Activated CD4-positive, alpha-beta T cell treated with anti-CD3 and anti-CD28 coated beads for 36 hours (primary cell): ENCODE measurements around the gene ACSM3. TPM values are rescaled to one million over a fixed set of nuclear protein-coding genes. Genes with fewer than 3 reads are reported as not detected.
"Not testable (repeated sequence)": the region's sequence is repeated elsewhere in the genome, so short reads cannot be mapped to it uniquely, and the experiment has no call there.

Source experiments
- ATAC-seq: fragments of 200-7000 bp; cut with Tn5 transposase; one replicate; pipeline ENCODE4 v1.10.0; 2021; ENCODE audit warnings: mild to moderate bottlenecking, moderate library complexity
- CTCF ChIA-PET: fragments of 350-600 bp; sonication (Branson Sonifier 250); formaldehyde crosslinking; loops from one replicate; lab custom pipeline; 2021; ENCODE audit warnings: antibody characterized with exemption; lab: Charles Lee
- POLR2A ChIA-PET: fragments of 350-600 bp; sonication (Branson Sonifier 250); formaldehyde crosslinking; loops from one replicate; lab custom pipeline; 2021; ENCODE audit warnings: antibody characterized with exemption, inconsistent platforms; lab: Charles Lee
- DNase-seq: peaks from one replicate; pipeline ENCODE4 v3.0.0-alpha.2; 2020
- H3K27ac Mint-ChIP-seq: one replicate; pipeline ENCODE4 v1.8.0; 2021; ENCODE audit warnings: mixed read lengths
- H3K27me3 Mint-ChIP-seq: one replicate; pipeline ENCODE4 v1.8.0; 2021; ENCODE audit warnings: mixed read lengths
- H3K36me3 Mint-ChIP-seq: one replicate; pipeline ENCODE4 v1.8.0; 2021; ENCODE audit warnings: low read depth, mixed read lengths
- H3K4me1 Mint-ChIP-seq: one replicate; pipeline ENCODE4 v1.8.0; 2021; ENCODE audit warnings: mixed read lengths
- H3K4me3 Mint-ChIP-seq: one replicate; pipeline ENCODE4 v1.8.0; 2021; ENCODE audit warnings: mild to moderate bottlenecking, moderate library complexity, mixed read lengths
- H3K9me3 Mint-ChIP-seq: one replicate; pipeline ENCODE4 v1.8.0; 2021; ENCODE audit warnings: low read depth, mixed read lengths
- intact Hi-C, 2 experiments: fragments of 100-400 bp; cut with DNase I in 1 of 2; cut with micrococcal nuclease in 1 of 2; formaldehyde crosslinking; loops; one replicate each; pipeline versions ENCODE4 v1.14.2 to v1.15.1; 2022 to 2024; cut with DNase I, micrococcal nuclease
- total RNA-seq, 2 experiments: library from RNA; stranded (reverse); gene quantifications; one replicate each; pipeline ENCODE4 v1.2.3, GENCODE V29; 2021

Gene ACSM3
- total RNA-seq, 2 experiments from 2014 or later = 17.6 to 21.8 TPM

DNA sequence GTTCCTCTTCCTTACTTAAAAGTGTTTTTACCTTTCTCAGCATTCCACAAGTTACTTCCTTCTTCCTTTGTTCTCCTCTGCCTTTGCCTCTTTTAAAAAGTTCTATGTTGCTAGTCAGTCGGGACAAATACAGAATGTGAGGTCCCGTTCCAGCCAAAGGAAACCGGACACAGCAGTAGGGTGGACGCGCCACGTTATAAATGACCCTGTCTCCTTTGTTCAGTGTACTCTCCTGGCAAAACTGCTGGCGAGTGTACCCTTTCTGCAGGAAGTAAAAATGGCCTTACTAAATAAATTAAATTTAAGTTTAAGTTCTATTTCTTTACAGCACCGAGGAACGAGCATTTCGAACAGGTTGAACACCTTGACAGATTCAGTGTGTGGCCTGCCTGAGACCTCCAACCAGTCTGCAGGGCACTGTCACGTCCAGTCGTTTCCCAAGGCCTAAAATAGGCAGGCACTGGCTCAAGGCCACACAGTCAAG, 41.9 kb downstream of the ACSM3 start:
- H3K9me3 Mint-ChIP-seq, POLR2A ChIA-PET, ATAC-seq, DNase-seq, H3K36me3 Mint-ChIP-seq, H3K27me3 Mint-ChIP-seq: not testable (repeated sequence)
- Mint-ChIP-seq H3K4me3 (peak overlapping the region; percentile 79), H3K27ac (peak overlapping the region; percentile 97), H3K4me1 (peaks cover 18% of the 10 kb centered on the region)
- CTCF ChIA-PET = interaction anchor here (1.1 to 1.5 kb wide), 4 partner anchors 20 to 72 kb away, joined by 3 to 6 read pairs (median 4); no protein-coding TSS in a partner anchor
- intact Hi-C loops = loop anchor here in 1 of 2 experiments (1.0 to 10.0 kb wide), 6 partner anchors 64 to 1569 kb away; partner anchors contain the start of genes CDR2, DCUN1D3, LYRM1 and THUMPD1

DNA sequence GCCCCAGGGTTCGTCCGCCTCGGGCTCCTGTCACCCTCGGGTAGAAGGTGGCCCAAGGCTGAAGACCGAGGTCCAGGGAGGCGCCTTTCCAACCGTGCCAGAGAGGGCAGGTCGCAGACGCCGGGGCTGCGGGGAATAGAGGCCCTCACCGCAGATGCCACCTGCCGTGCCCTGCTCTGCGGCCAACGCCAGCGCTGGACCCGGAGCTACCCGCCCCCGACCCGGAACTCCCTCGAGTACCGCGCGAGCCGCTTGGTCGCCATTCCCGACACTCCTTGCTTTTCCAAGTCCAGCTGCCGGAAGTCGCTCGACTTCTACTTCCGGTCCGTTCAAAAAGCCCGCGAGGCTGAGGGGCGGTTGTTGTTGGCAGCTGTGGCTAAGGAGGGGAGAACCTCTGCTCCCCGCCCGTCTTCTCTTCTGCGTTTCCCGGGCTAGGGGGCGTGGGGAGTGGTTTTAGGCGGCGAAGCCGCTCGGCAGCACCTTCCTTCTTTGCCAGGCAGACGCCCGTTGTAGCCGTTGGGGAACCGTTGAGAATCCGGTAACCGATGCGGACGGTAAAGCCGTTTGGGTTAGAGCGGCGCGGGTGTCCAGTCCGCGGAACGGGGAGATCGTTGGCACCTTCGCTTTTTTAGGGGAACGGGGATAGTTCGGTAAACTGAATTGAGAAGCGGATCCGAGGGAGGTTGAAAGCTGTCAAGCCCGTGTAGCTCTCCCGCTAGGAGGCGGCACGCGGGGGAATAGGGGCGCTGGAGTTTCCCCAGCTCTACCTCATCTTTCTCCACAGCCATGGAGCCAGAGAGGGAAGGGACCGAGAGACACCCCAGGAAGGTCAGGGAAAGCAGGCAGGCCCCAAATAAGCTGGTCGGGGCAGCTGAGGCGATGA, 42.6 kb downstream of the ACSM3 start, which contains the start of the genes ERI2 and REXO5:
ERI2 (minus strand) TSS at position 305 of the 883 bp plus-strand sequence; CDS start at position 263, 42 bp downstream.
REXO5 (plus strand) TSS at position 360 of the 883 bp plus-strand sequence; CDS start at position 787, 427 bp downstream.
- H3K4me3 Mint-ChIP-seq = peak within 1 kb of the TSS; percentile 79
- CTCF ChIA-PET = interaction anchor here (0.7 to 1.5 kb wide), 11 partner anchors 15 to 1974 kb away, joined by 3 to 6 read pairs (median 3); no protein-coding TSS in a partner anchor
- DNase-seq (peak; percentile 86), ATAC-seq (peak; percentile 87)
- no peaks in the 10 kb centered on the region for H3K9me3 Mint-ChIP-seq
- peaks cover 6% of the 10 kb centered on the region for H3K36me3 Mint-ChIP-seq
- intact Hi-C loops = loop anchor here in 1 of 2 experiments (1.0 to 10.0 kb wide), 6 partner anchors 65 to 1568 kb away; partner anchors contain the start of genes CDR2, DCUN1D3, LYRM1 and THUMPD1
- H3K27ac Mint-ChIP-seq = peak within 1 kb of the TSS; percentile 97
- no peaks in the 10 kb centered on the region for H3K27me3 Mint-ChIP-seq
- peaks cover 18% of the 10 kb centered on the region for H3K4me1 Mint-ChIP-seq
- POLR2A ChIA-PET = no interaction called here

DNA sequence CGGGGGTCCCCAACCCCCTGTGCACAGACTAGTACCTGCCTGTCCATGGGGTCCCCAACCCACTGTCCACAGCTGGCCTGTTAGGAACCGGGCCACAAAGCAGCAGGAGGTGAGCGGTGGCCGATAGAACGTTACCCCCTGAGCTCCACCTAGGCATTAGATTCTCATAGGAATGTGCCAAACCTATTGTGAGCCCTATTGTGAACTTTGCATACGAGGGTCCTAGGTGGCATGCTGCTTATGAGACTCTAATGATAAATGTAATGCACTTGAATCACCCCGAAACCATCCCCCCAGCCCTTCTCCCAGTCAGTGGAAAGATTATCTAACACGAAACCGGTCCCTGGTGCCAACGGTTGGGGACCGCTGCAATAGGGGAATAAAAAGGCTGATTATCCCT, 44.0 kb downstream of the ACSM3 start:
- ChIA-PET CTCF (interaction anchor here (0.6 kb wide), 1 partner anchor 353 kb away, joined by 3 read pairs; no protein-coding TSS in a partner anchor), POLR2A (no interaction called here)
- no peaks in the 10 kb centered on the region for H3K27me3 Mint-ChIP-seq
- peak overlapping the region; percentile 79 for H3K4me3 Mint-ChIP-seq
- DNase-seq (no peak), ATAC-seq (no peak)
- peaks cover 18% of the 10 kb centered on the region for H3K4me1 Mint-ChIP-seq
- H3K36me3 Mint-ChIP-seq = peaks cover 6% of the 10 kb centered on the region
- H3K27ac Mint-ChIP-seq = peak overlapping the region; percentile 97
- no peaks in the 10 kb centered on the region for H3K9me3 Mint-ChIP-seq
- intact Hi-C loops = loop anchor here in 1 of 2 experiments (2.0 to 10.0 kb wide), 4 partner anchors 67 to 1567 kb away; partner anchors contain the start of gene CDR2

DNA sequence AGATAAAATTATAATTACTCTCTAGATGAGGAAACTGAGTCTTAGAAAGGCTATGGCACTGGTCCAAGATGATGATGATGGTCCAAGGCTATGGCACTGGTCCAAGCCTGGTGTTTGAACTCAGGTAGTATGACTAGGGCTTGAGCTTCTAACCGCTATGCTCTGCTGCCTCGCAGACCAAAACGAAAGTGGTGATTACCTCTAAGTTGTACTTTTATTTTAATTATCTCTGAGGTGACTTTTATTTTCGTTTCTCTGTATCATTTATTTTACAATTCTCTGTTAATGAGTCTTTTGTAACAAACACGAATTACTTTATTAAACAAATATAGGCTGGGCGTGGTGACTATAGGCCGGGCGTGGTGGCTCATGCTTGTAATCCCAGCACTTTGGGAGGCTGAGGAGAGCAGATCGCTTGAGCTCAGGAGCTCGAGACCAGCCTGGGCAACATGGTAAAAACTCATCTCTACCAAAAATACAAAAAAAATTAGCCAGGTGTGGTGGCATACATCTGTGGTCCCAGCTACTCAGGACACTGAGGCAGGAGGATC, 48.1 kb downstream of the ACSM3 start:
- H3K27ac Mint-ChIP-seq = no peak overlapping the region
- H3K36me3 Mint-ChIP-seq = peaks cover 13% of the 10 kb centered on the region
- ATAC-seq (no peak), DNase-seq (no peak)
- ChIA-PET CTCF (interaction anchor here (1.0 kb wide), 1 partner anchor 14 kb away, joined by 3 read pairs; no protein-coding TSS in a partner anchor), POLR2A (no interaction called here)
- intact Hi-C loops = no loop called here
- no peaks in the 10 kb centered on the region for H3K9me3 Mint-ChIP-seq
- peaks cover 16% of the 10 kb centered on the region for H3K4me1 Mint-ChIP-seq
- no peaks in the 10 kb centered on the region for H3K27me3 Mint-ChIP-seq
- no peak overlapping the region for H3K4me3 Mint-ChIP-seq

DNA sequence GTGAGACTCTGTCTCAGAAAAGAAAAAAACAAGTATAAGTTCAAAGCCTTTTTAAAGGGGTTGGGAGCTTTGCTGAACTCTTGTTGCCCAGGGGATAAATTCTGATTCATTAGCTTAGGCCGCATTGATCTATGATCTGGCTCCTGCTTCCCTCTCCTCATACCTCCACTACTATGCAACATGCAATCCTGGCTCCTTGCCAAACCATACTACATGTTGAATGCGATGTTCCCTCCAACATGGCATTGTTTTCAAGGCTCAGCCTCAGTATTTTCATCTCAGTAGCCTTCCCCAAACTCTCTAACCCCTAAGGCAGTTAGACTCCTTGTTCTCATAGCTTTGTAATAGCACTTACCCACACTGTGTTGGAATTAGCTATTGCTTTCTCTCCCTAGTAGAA, 48.7 kb downstream of the ACSM3 start:
- DNase-seq = no peak
- Mint-ChIP-seq H3K4me1 (peaks cover 14% of the 10 kb centered on the region), H3K9me3 (no peaks in the 10 kb centered on the region), H3K27me3 (no peaks in the 10 kb centered on the region), H3K36me3 (peaks cover 11% of the 10 kb centered on the region), H3K27ac (no peak overlapping the region), H3K4me3 (no peak overlapping the region)
- ChIA-PET POLR2A (no interaction called here), CTCF (no interaction called here)
- intact Hi-C loops = no loop called here
- ATAC-seq = no peak

DNA sequence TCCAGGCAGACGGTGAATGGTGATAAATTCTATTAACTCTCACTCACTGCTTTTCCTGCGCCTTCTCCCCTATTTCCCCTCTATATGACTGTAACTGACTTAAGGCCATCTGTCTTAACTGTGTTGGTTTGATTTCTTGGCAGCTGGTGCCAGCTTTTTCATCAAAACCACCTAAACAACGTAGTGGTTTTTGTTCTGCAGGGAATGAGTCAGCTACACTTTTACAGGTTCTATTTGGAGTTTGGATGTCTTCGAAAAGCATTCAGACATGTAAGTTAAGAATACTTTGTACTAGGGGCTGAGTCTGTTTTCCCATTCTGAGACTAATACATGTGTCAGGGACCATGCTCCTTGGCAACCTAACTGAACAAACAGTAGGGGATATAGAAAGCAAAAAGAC, 51.0 kb downstream of the ACSM3 start:
- peak; percentile 53 for ATAC-seq
- peaks cover 13% of the 10 kb centered on the region for H3K36me3 Mint-ChIP-seq
- H3K4me1 Mint-ChIP-seq = peaks cover 6% of the 10 kb centered on the region
- H3K9me3 Mint-ChIP-seq = no peaks in the 10 kb centered on the region
- ChIA-PET POLR2A (no interaction called here), CTCF (no interaction called here)
- intact Hi-C loops = no loop called here
- no peak overlapping the region for H3K4me3 Mint-ChIP-seq
- H3K27me3 Mint-ChIP-seq = no peaks in the 10 kb centered on the region
- H3K27ac Mint-ChIP-seq = no peak overlapping the region
- DNase-seq = peak; percentile 17

DNA sequence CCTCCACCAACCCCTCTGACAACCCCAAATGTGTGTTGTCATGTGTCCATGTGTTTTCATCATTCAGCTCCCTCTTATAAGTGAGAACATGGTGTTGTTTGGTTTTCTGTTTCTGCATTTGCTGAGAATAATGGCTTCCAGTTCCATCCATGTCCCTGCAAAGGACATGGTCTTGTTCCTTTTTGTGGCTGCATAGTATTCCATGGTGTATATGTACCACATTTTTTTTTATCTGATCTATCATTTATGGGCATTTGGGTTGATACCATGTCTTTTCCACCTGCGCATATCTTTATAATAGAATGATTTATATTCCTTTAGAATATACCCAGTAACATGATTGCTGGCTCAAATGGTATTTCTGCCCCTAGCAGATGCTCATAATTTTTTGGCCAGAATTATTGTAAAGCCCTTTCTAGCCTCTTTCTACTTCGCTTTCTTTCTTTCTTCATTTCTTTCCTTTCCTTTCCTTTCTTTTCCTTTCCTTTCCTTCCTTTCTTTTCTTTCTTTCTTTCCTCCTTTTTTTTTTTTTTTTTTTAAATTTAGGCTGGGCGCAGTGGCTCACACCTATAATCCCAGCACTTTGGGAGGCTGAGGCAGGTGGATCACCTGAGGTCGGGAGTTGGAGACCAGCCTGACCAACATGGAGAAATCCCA, 55.2 kb downstream of the ACSM3 start:
- no peaks in the 10 kb centered on the region for H3K9me3 Mint-ChIP-seq
- DNase-seq (no peak), ATAC-seq (no peak)
- CTCF ChIA-PET = no interaction called here
- peaks cover 30% of the 10 kb centered on the region for H3K36me3 Mint-ChIP-seq
- intact Hi-C loops = no loop called here
- H3K4me1 Mint-ChIP-seq = peaks cover 13% of the 10 kb centered on the region
- POLR2A ChIA-PET = no interaction called here
- no peak overlapping the region for H3K27ac Mint-ChIP-seq
- no peak overlapping the region for H3K4me3 Mint-ChIP-seq
- no peaks in the 10 kb centered on the region for H3K27me3 Mint-ChIP-seq

DNA sequence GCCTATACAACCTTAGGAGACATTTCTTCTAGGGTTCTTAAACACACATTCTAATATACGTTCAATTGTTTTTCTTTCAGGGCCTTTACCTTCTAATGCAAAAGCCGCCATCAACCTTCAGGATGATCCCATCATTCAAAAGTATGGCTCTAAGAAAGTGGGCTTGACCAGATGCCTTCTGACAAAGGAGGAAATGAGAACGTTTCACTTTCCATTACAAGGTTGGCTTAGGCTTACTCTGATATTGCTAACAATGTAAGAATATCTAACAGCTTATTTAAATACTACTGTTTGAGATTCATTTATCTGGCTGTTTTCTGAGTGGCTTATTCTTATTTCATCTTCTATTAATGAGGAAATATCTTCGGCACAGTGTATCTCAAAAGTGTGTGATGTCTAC, 57.9 kb downstream of the ACSM3 start:
- peaks cover 28% of the 10 kb centered on the region for H3K36me3 Mint-ChIP-seq
- DNase-seq (no peak), ATAC-seq (no peak)
- intact Hi-C loops = no loop called here
- H3K4me1 Mint-ChIP-seq = peaks cover 7% of the 10 kb centered on the region
- no peak overlapping the region for H3K27ac Mint-ChIP-seq
- H3K9me3 Mint-ChIP-seq = no peaks in the 10 kb centered on the region
- CTCF ChIA-PET = no interaction called here
- no peak overlapping the region for H3K4me3 Mint-ChIP-seq
- POLR2A ChIA-PET = no interaction called here
- no peaks in the 10 kb centered on the region for H3K27me3 Mint-ChIP-seq

DNA sequence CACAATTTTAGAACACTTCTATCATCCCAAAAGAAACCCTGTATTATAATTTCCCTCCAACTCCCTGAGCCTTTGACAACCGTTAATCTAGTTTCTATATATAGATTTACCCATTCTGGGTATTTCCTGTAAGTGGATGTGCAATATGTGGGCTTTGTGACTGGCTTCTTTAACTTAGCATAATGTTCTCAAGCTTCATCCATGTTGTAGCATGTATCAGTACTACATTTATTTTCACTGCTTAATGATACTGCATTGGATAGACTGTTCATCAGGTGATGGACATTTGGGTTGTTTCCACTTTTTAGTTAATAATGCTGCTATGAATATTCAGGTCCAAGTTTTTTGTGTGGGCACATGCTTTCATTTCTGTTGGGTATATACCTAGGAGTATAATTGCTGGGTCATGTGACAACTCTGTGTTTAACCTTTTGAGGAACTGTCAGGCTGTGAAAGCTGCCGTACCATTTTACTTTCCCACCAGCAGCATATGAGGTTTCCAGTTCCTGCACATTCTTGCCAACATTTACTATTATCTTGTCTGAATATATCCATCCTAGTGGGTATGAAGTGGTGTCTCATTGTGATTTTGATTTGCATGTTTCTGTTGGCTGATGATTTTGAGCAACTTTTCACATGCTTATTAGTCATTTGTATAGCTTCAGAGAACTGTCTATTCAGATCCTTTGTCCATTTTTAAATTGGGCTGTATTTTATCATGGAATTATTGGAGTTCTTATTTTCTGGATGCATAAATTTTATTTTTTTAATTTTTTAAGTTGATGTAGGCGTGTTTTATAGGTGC, 58.9 kb downstream of the ACSM3 start:
- CTCF ChIA-PET = no interaction called here
- DNase-seq (no peak), ATAC-seq (peak; percentile 33)
- no peaks in the 10 kb centered on the region for H3K9me3 Mint-ChIP-seq
- H3K4me1 Mint-ChIP-seq = peaks cover 7% of the 10 kb centered on the region
- no peaks in the 10 kb centered on the region for H3K27me3 Mint-ChIP-seq
- H3K27ac Mint-ChIP-seq = no peak overlapping the region
- H3K36me3 Mint-ChIP-seq = peaks cover 32% of the 10 kb centered on the region
- POLR2A ChIA-PET = no interaction called here
- H3K4me3 Mint-ChIP-seq = no peak overlapping the region
- intact Hi-C loops = no loop called here

DNA sequence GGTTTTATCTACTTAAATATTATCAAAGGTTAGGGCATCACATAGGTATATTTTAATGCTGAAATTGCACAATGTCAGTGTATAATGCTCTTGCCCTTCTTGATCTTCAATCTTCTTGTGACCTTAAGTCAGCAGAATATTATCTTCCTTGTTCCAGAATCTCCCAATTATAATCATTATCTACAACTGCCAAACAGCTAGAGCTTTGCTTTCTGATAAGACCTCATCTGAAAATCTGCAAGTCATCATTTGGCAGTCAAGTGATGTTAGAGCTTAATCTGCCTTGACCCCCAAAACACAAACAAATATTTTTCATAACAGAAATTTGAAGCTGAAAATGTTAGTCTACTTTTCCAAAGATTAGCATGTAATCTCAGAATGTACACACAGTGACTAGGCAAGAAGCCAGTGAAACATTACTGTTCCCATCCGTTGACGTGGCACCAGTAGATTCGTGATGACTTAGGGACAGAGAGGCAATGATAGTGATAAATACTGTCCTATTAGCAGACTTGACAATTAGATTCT, 62.3 kb downstream of the ACSM3 start:
- H3K27me3 Mint-ChIP-seq = no peaks in the 10 kb centered on the region
- ATAC-seq = no peak
- H3K9me3 Mint-ChIP-seq = no peaks in the 10 kb centered on the region
- CTCF ChIA-PET = interaction anchor here (0.9 to 1.0 kb wide), 2 partner anchors 15 to 20 kb away, joined by 3 to 4 read pairs; partner anchors contain the start of genes ERI2 and REXO5
- no peak overlapping the region for H3K4me3 Mint-ChIP-seq
- H3K4me1 Mint-ChIP-seq = peaks cover 7% of the 10 kb centered on the region
- peaks cover 23% of the 10 kb centered on the region for H3K36me3 Mint-ChIP-seq
- POLR2A ChIA-PET = no interaction called here
- no peak overlapping the region for H3K27ac Mint-ChIP-seq
- intact Hi-C loops = no loop called here
- no peak for DNase-seq
